ENCODE data around the gene KLRC3. TPM values are rescaled to one million over a fixed set of nuclear protein-coding genes. Genes with fewer than 3 reads are reported as not detected.

KLRC3 gene
- total RNA-seq, 4 donors from 2014 or later, result not detected

DNA sequence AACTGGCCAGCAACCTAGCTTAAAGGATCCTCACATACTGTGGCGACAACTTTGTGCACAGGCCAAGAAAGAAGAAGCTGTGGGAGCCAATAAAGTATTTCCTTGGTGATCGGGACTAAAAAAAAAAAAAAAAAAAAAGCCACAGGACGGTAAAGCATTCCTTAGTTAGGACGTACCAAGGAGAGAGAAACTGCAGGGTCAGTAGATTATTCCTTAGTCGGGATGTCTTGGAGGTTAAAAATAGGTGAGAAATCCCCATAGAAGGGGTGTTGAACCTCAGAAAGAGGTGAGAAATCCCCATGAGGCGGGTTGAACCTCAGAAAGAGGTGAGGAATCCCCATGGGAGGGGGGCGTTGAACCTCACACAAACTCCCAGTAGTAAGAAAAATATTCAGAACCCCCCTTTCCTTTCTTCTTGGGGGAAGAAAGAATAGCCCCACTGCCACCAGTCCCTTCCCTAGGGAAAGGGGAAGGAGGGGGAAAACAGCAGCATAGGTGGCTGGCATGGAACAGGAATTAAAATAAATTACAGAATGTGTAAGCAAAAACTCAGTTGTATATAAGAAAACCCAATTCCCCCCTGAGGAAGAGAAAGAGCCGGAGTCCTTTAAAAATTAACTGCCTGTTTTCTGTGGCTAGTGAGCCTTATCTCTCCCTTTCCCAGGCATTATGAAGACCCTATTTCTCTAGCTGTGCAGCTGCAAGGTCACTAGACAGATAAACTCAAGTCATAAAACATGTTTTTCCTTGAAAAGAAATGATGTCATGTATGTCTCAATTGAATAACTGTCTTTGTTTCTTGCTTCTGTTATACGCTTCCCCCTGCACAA is 57.4 kb downstream of the KLRC3 start:
- no peaks in the 10 kb centered on the region for H3K27me3 ChIP-seq
- no peaks in the 10 kb centered on the region for H3K36me3 ChIP-seq
- in situ Hi-C loops (cut with MboI; ENCODE audit: low pct_ligation_motif_present in 1 of 4, low pct_unique_long_range_greater_than_20kb in 1 of 4, low sequenced_read_pairs in 3 of 4), result no loop called here
- peak overlapping the region; percentile 89 to 96 (median 94) for H3K27ac ChIP-seq
- peak overlapping the region in 1 of 4 donors; percentile 60 for H3K4me3 ChIP-seq
- intact Hi-C loops (cut with DNase I; ENCODE audit: low total_unique reads), result no loop called here
- WGBS, 2 donors (ENCODE audit: low coverage in 1 of 2), result 30 to 31% methylated on average over 7 to 9 of the region's 9 CpGs
- DNase-seq, result no peak
- H3K9me3 ChIP-seq, result no peaks in the 10 kb centered on the region
- TF ChIP-seq POLR2A (IDR thresholded peaks at IDR 0.05), result no peak
- peaks cover 13 to 40% (median 29%) of the 10 kb centered on the region in 4 donors for H3K4me1 ChIP-seq

GRCh38 chr12:10362325-10362724 is 58.1 kb downstream of the KLRC3 start:
- intact Hi-C loops (cut with DNase I; ENCODE audit: low total_unique reads) (no loop called here), in situ Hi-C loops (cut with MboI; ENCODE audit: low pct_ligation_motif_present in 1 of 4, low pct_unique_long_range_greater_than_20kb in 1 of 4, low sequenced_read_pairs in 3 of 4) (no loop called here)
- 43 to 53% methylated on average over 3 of the region's 3 CpGs for WGBS, 2 donors (ENCODE audit: low coverage in 1 of 2)
- H3K9me3 ChIP-seq, result no peaks in the 10 kb centered on the region
- H3K36me3 ChIP-seq, result no peaks in the 10 kb centered on the region
- no peak for DNase-seq
- TF ChIP-seq EP300 (IDR thresholded peaks at IDR 0.05; ENCODE audit: low read depth) (no peak), POLR2AphosphoS5 (IDR thresholded peaks at IDR 0.05) (no peak), POLR2A (IDR thresholded peaks at IDR 0.05) (no peak), CTCF (IDR thresholded peaks at IDR 0.05) (no peak)
- no peak overlapping the region for H3K4me3 ChIP-seq
- no peaks in the 10 kb centered on the region for H3K27me3 ChIP-seq
- peaks cover 13 to 40% (median 29%) of the 10 kb centered on the region in 4 donors for H3K4me1 ChIP-seq
- peak overlapping the region; percentile 89 to 96 (median 94) for H3K27ac ChIP-seq

Other genes starting within 250 kb of the KLRC3 start
- under 1 TPM in 1 of 4 donors, not detected in 3; 0.96 TPM for gene OLR1, start 248.5 kb downstream of the KLRC3 start, total RNA-seq
- not detected for gene TMEM52B, start 241.6 kb downstream of the KLRC3 start, total RNA-seq
- 10 to 100 TPM; 33.6 to 65.3 (median 59.5) TPM for gene GABARAPL1, start 207.7 kb downstream of the KLRC3 start, total RNA-seq
- gene KLRD1, start 112.7 kb downstream of the KLRC3 start, total RNA-seq, result 1 to 10 TPM in 3 of 4 donors, under 1 TPM in 1; 0.20 to 8.6 (median 2.6) TPM
- gene KLRK1, start 30.6 kb downstream of the KLRC3 start, total RNA-seq, result 1 to 10 TPM in 3 of 4 donors, not detected in 1; 4.9 to 5.4 (median 5.0) TPM
- 1 to 10 TPM in 2 of 4 donors, not detected in 2; 1.4 to 2.2 TPM for gene KLRC4, start 10.8 kb downstream of the KLRC3 start, total RNA-seq
- 1 to 10 TPM in 2 of 4 donors, under 1 TPM in 1, not detected in 1; 0.80 to 6.8 (median 4.0) TPM for gene KLRC2, start 15.4 kb upstream of the KLRC3 start, total RNA-seq
- gene KLRC1, start 32.8 kb upstream of the KLRC3 start, total RNA-seq, result 1 to 10 TPM in 2 of 4 donors, not detected in 2; 1.4 to 2.6 TPM
- gene EIF2S3B, start 85.3 kb upstream of the KLRC3 start, total RNA-seq, result under 1 TPM in 1 of 4 donors, not detected in 3; 0.41 TPM
- 1 to 10 TPM in 2 of 4 donors, under 1 TPM in 1, not detected in 1; 0.75 to 9.7 (median 8.1) TPM for gene MAGOHB, start 193.0 kb upstream of the KLRC3 start, total RNA-seq

All from transverse colon (tissue), 4 donors.